Hematopoietic multipotent progenitor cell treated with erythropoietin and hydrocortisone succinate and interleukin-3 and kit ligand, for 8 days (in vitro differentiated cells): ENCODE results near the gene NCOR1.
"Not testable (repeated sequence)": the region's sequence is repeated elsewhere in the genome, so short reads cannot be mapped to it uniquely, and the experiment has no call there.

Source experiments
- DNase-seq: peaks from one replicate; pipeline ENCODE4 v3.0.0-alpha.2; 2015

NCOR1 gene

GRCh38 chr17:16085066-16085699, 130.2 kb downstream of the NCOR1 start:
- DNase-seq, result no peak

- DNase-seq, result no peak
These were observed 132.1 kb downstream of the NCOR1 start for GRCh38 chr17:16083223-16083622.

- DNase-seq, result peak; percentile 7
These were observed 133.7 kb downstream of the NCOR1 start for GRCh38 chr17:16081507-16082087.

- DNase-seq, result no peak
These were observed 135.0 kb downstream of the NCOR1 start for GRCh38 chr17:16080366-16080765.

GRCh38 chr17:16075949-16076348, 139.4 kb downstream of the NCOR1 start:
- no peak for DNase-seq

- DNase-seq, result no peak
These were observed 140.9 kb downstream of the NCOR1 start for GRCh38 chr17:16074423-16074822.

- DNase-seq, result no peak
These were observed 141.5 kb downstream of the NCOR1 start for GRCh38 chr17:16073845-16074244.

- no peak for DNase-seq
These were observed 143.3 kb downstream of the NCOR1 start for GRCh38 chr17:16072031-16072430.

- no peak for DNase-seq
These were observed 147.0 kb downstream of the NCOR1 start for GRCh38 chr17:16068323-16068722.

GRCh38 chr17:16066125-16066524, 149.2 kb downstream of the NCOR1 start:
- DNase-seq, result no peak

- no peak for DNase-seq
These were observed 153.7 kb downstream of the NCOR1 start for GRCh38 chr17:16061631-16062030.

GRCh38 chr17:16055139-16055538, 160.2 kb downstream of the NCOR1 start:
- DNase-seq, result not testable (repeated sequence)

GRCh38 chr17:16052486-16052885, 162.8 kb downstream of the NCOR1 start:
- DNase-seq, result no peak

GRCh38 chr17:16050844-16051243, 164.5 kb downstream of the NCOR1 start:
- DNase-seq, result no peak

- no peak for DNase-seq
These were observed 166.4 kb downstream of the NCOR1 start for GRCh38 chr17:16048811-16049449.

GRCh38 chr17:16046966-16047365, 168.4 kb downstream of the NCOR1 start:
- DNase-seq, result no peak

GRCh38 chr17:16044487-16044886, 170.8 kb downstream of the NCOR1 start:
- no peak for DNase-seq

GRCh38 chr17:16040710-16041251, 174.6 kb downstream of the NCOR1 start:
- DNase-seq, result no peak

- DNase-seq, result no peak
These were observed 177.7 kb downstream of the NCOR1 start for GRCh38 chr17:16037636-16038035.

- no peak for DNase-seq
These were observed 179.1 kb downstream of the NCOR1 start for GRCh38 chr17:16036261-16036660.

GRCh38 chr17:16033729-16034349, 181.5 kb downstream of the NCOR1 start:
- DNase-seq, result no peak

- peak; percentile 63 for DNase-seq
These were observed 187.4 kb downstream of the NCOR1 start for GRCh38 chr17:16027708-16028584.

GRCh38 chr17:16026895-16027294, 188.4 kb downstream of the NCOR1 start:
- no peak for DNase-seq
